Ishikawa (cell line): ENCODE measurements around the gene MAMLD1.

Experiments
- CEBPB ChIP-seq: IDR thresholded peaks from 2 replicates; pipeline ENCODE4 v1.6.1; 2012
- TCF12 ChIP-seq: IDR thresholded peaks from 2 replicates; pipeline ENCODE4 v1.6.1; 2012; ENCODE audit warnings: low read depth
- TF ChIP-seq, protein P1 (sequence below): IDR thresholded peaks from 2 replicates; pipeline ENCODE4 v1.6.1; 2012; ENCODE audit warnings: low read depth, mild to moderate bottlenecking

DNA sequence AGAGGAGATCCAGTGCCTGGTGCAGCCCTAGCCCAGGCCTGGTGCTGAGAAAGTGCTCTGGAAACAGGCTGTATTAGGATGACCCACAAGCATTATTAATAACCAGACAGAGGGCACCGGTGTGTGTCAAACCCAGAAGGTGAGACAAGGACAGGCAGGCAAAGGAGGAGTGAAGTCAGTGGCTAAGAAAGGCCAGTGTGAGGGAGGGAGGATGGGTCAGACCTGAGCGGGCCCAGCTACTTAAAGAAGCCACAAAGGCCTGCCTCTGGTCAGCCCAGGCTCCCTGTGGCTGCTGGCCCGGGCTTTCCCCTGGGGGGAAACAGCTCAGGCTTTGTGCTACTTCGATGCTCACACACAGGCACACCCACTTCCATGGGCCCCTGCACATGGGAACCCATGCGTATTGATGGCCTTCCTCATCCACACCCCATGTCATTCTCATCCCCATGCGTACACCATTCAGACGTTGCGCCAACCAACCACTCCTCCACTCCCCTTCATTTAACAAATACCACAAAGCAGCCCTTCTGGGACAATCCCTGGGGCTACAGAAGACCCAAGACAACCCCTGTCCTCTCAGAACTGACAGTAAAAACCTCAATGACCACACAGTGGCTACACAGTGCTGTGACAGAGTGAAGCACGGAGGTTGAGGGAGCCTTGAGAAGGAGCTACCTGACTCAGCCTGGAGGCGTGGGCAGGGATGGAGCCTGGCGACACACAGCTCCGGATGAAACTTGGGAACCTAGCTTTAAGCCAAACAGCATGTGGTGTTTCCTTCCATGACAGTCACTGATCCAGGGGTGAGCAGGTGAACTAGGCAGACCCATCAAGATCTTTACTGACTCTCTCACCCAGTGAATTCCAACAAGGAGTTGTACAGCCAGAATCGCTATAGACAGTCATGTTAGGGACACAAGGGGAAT is 180.4 kb downstream of the MAMLD1 start:
- no peak for TF ChIP-seq CEBPB
- TF ChIP-seq, protein P1, sequence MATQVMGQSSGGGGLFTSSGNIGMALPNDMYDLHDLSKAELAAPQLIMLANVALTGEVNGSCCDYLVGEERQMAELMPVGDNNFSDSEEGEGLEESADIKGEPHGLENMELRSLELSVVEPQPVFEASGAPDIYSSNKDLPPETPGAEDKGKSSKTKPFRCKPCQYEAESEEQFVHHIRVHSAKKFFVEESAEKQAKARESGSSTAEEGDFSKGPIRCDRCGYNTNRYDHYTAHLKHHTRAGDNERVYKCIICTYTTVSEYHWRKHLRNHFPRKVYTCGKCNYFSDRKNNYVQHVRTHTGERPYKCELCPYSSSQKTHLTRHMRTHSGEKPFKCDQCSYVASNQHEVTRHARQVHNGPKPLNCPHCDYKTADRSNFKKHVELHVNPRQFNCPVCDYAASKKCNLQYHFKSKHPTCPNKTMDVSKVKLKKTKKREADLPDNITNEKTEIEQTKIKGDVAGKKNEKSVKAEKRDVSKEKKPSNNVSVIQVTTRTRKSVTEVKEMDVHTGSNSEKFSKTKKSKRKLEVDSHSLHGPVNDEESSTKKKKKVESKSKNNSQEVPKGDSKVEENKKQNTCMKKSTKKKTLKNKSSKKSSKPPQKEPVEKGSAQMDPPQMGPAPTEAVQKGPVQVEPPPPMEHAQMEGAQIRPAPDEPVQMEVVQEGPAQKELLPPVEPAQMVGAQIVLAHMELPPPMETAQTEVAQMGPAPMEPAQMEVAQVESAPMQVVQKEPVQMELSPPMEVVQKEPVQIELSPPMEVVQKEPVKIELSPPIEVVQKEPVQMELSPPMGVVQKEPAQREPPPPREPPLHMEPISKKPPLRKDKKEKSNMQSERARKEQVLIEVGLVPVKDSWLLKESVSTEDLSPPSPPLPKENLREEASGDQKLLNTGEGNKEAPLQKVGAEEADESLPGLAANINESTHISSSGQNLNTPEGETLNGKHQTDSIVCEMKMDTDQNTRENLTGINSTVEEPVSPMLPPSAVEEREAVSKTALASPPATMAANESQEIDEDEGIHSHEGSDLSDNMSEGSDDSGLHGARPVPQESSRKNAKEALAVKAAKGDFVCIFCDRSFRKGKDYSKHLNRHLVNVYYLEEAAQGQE = no peak
- no peak for TF ChIP-seq TCF12
